Endothelial cell of umbilical vein (primary cell): Measurements from ENCODE around the gene CCDC136. TPM values are rescaled to one million over a fixed set of nuclear protein-coding genes. Genes with fewer than 3 reads are reported as not detected.

Experiments used
- BruUV-seq: library from RNA; stranded (reverse); fragments of 400-500 nt; replicated peaks from 2 replicates; lab custom pipeline; 2021; lab: Mats Ljungman, UMichigan
- CTCF ChIA-PET: fragments of 300-600, 350-600 bp; sonication (Branson Sonifier 250); formaldehyde crosslinking; loops from one replicate; lab custom pipeline; 2021; ENCODE audit warnings: antibody characterized with exemption, inconsistent platforms; lab: Charles Lee
- POLR2A ChIA-PET: fragments of 300-600, 350-600 bp; sonication (Branson Sonifier 250); formaldehyde crosslinking; loops from one replicate; lab custom pipeline; 2021; ENCODE audit warnings: antibody characterized with exemption, inconsistent platforms; lab: Charles Lee
- DNase-seq: peaks from one replicate; pipeline ENCODE4 v3.0.0-alpha.2; 2011; ENCODE audit warnings: low read depth, low spot score
- FAIRE-seq: peaks from 2 replicates; lab custom pipeline; 2011; peaks lifted over from hg19 to GRCh38; lab: Jason Lieb, UNC
- H2AFZ ChIP-seq: 2 replicates; pipeline ENCODE4 v1.6.0; 2012; ENCODE audit warnings: low read depth, low read length, control low read depth, inconsistent platforms
- H3K27ac ChIP-seq: 2 replicates; pipeline ENCODE4 v1.5.1; 2011; ENCODE audit warnings: low read depth, mild to moderate bottlenecking, control low read depth, low read length, moderate library complexity; ENCODE audit not compliant: insufficient read depth
- H3K27me3 ChIP-seq, 2 experiments: 2 replicates each; pipeline versions ENCODE4 v1.6.0 to v1.6.1; 2011; ENCODE audit warnings: low read length in 2 of 2, mixed read lengths in 1 of 2; ENCODE audit not compliant: control insufficient read depth in 2 of 2, insufficient read depth in 2 of 2
- H3K36me3 ChIP-seq, 2 experiments: 2 replicates in 1 of 2; 3 replicates in 1 of 2; pipeline ENCODE4 v1.5.1; 2011; ENCODE audit warnings: low read length in 2 of 2, mild to moderate bottlenecking in 1 of 2, moderate library complexity in 1 of 2; ENCODE audit not compliant: control insufficient read depth in 2 of 2, insufficient read depth in 2 of 2; ENCODE audit errors: extremely low read depth in 1 of 2
- H3K4me1 ChIP-seq: 3 replicates; pipeline ENCODE4 v1.5.1; 2011; ENCODE audit warnings: mild to moderate bottlenecking, low read length; ENCODE audit not compliant: control insufficient read depth, insufficient read depth; ENCODE audit errors: extremely low read depth
- H3K4me2 ChIP-seq: 2 replicates; pipeline ENCODE4 v1.6.1; 2011; ENCODE audit warnings: low read length, control low read depth, mixed read lengths; ENCODE audit not compliant: insufficient read depth
- H3K4me3 ChIP-seq, 3 experiments: fragments of 200-600 bp in 1 of 3; sonication (generic), shearing (Covaris generic) in 1 of 3; replicated peaks in 1 of 3; 2 replicates each; pipeline ENCODE4 v1.5.1; 2011 to 2016; ENCODE audit warnings: control low read depth in 3 of 3, low read length in 3 of 3, mild to moderate bottlenecking in 2 of 3, inconsistent platforms in 1 of 3, low read depth in 1 of 3, moderate library complexity in 1 of 3; ENCODE audit not compliant: insufficient read depth in 1 of 3
- H3K79me2 ChIP-seq: 2 replicates; pipeline ENCODE4 v1.6.0; 2012; ENCODE audit warnings: low read length, inconsistent platforms; ENCODE audit not compliant: control insufficient read depth, insufficient read depth
- H3K9ac ChIP-seq: replicated peaks from 2 replicates; pipeline ENCODE3; 2011; ENCODE audit warnings: low read length, control low read depth; ENCODE audit not compliant: insufficient read depth; ENCODE audit errors: extremely low read depth
- H3K9me1 ChIP-seq: replicated peaks from 3 replicates; pipeline ENCODE4 v1.6.0; 2011; ENCODE audit warnings: mild to moderate bottlenecking, low read length; ENCODE audit not compliant: control insufficient read depth, insufficient read depth; ENCODE audit errors: extremely low read depth
- H3K9me3 ChIP-seq: replicated peaks from 2 replicates; pipeline ENCODE4 v1.5.1; 2012; ENCODE audit warnings: low read length, inconsistent platforms; ENCODE audit not compliant: control insufficient read depth, insufficient read depth
- H4K20me1 ChIP-seq: replicated peaks from 2 replicates; pipeline ENCODE3; 2011; ENCODE audit warnings: mild to moderate bottlenecking, low read length; ENCODE audit not compliant: control insufficient read depth, insufficient read depth; ENCODE audit errors: extremely low read depth
- FOS ChIP-seq: IDR thresholded peaks from 2 replicates; pipeline ENCODE4 v1.6.1; 2011; ENCODE audit warnings: mild to moderate bottlenecking, low read length, moderate library complexity, borderline replicate concordance; ENCODE audit not compliant: insufficient read depth
- GATA2 ChIP-seq: IDR thresholded peaks from 2 replicates; pipeline ENCODE4 v1.7.0; 2011; ENCODE audit warnings: low read depth, mild to moderate bottlenecking, moderate library complexity, mixed read lengths, low read length; ENCODE audit not compliant: insufficient read length, insufficient read depth
- JUN ChIP-seq: IDR thresholded peaks from 2 replicates; pipeline ENCODE4 v1.6.1; 2011; ENCODE audit warnings: borderline replicate concordance, low read depth; ENCODE audit not compliant: insufficient read length, insufficient read depth
- POLR2AphosphoS5 ChIP-seq: IDR thresholded peaks from 2 replicates; pipeline ENCODE4 v1.6.1; 2012; ENCODE audit warnings: low read depth, mild to moderate bottlenecking, control low read depth, low read length, moderate library complexity; ENCODE audit not compliant: insufficient read depth
- dilution Hi-C: fragments of 300-500 bp; cut with MboI; formaldehyde crosslinking; loops from one replicate; pipeline ENCODE4 v1.15.0; 2019; ENCODE audit warnings: low sequenced_read_pairs; ENCODE audit not compliant: extremely low pct_ligation_motif_present
- intact Hi-C: fragments of 100-400 bp; cut with micrococcal nuclease; formaldehyde crosslinking; loops from one replicate; pipeline ENCODE4 v1.10.0; 2022
- polyA plus RNA-seq, 4 experiments: library from polyadenylated mRNA; depleted of rRNA in 3 of 4; stranded (reverse) in 3 of 4; unstranded in 1 of 4; fragments of >200 nt; gene quantifications; 2 replicates each; pipeline versions ENCODE4 v1.2.1 to v1.2.3, GENCODE V29; 2011 to 2012; ENCODE audit warnings: missing spikeins in 1 of 4
- total RNA-seq: library from RNA; stranded (reverse); gene quantifications from 2 replicates; pipeline ENCODE4 v1.2.3, GENCODE V29; 2021

Gene CCDC136
- total and polyA plus RNA-seq, 2 donors (not counting 3 experiments of a cell fraction or from before 2014, with no cell fraction given): 1.8 to 3.3 TPM

GRCh38 chr7:128826916-128827247 lies 35.1 kb downstream of the CCDC136 start:
- Histone ChIP-seq H3K27me3 (peaks cover 1 to 4% of the 10 kb centered on the region in 2 experiments), H3K9me1 (no peaks in the 10 kb centered on the region), H2AFZ (no peak overlapping the region), H3K4me2 (no peak overlapping the region), H3K4me3 (no peak overlapping the region), H3K36me3 (no peaks in the 10 kb centered on the region), H3K9ac (no peak overlapping the region), H3K4me1 (peaks cover 24% of the 10 kb centered on the region), H4K20me1 (no peaks in the 10 kb centered on the region), H3K9me3 (no peaks in the 10 kb centered on the region), H3K27ac (no peak overlapping the region), H3K79me2 (peaks cover 15% of the 10 kb centered on the region)
- ChIA-PET POLR2A (no interaction called here), CTCF (interaction anchor here (3.0 kb wide), 1 partner anchor 15 kb away, joined by 12 read pairs; no protein-coding TSS in a partner anchor)
- dilution Hi-C loops (no loop called here), intact Hi-C loops (loop anchor here (5.0 kb wide), 1 partner anchor 1315 kb away; no protein-coding TSS in a partner anchor)
- DNase-seq (no peak), FAIRE-seq (peak; percentile 8)
- no peak for TF ChIP-seq JUN
- BruUV-seq: no TSS peak

DNA sequence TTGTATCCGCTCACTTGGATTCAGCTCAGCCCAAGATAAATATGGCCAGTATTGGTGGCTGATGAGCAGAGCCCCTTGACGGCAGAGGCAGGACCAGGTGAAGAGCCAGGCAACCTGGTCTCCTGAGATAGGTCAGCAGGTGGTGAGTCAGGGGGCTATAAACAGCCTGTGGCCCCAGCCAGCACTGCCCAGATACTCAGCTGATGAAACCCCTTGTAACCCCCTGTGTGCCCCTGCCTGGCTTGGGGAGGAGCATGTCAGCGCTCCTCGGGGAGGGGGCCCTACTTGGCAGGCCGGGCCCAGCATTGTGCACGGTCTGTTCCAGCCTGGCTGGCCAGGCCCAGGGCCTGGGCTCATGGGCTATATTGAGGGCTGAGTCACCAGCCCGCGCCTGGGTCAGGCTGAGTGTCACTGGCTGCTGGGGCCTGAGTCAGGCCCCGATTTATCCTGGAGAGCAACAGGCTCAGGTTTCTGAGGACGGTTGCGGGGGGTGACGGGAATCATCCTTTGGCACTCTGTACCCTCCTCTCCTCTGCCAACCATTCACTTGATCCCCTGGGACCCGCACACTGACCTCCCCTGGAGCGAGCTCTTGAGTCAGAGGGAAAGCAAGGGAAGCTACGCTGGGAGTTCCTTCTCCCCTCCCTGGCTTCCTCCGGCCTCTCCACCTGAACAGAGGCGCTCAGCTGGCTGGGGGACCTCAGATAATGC lies 35.6 kb downstream of the CCDC136 start:
- BruUV-seq: no TSS peak
- no peak overlapping the region for H3K4me2 ChIP-seq
- POLR2A ChIA-PET: no interaction called here
- no peak overlapping the region for H3K9ac ChIP-seq
- H3K4me3 ChIP-seq: no peak overlapping the region
- peaks cover 20% of the 10 kb centered on the region for H3K79me2 ChIP-seq
- H3K36me3 ChIP-seq: no peaks in the 10 kb centered on the region
- CTCF ChIA-PET: interaction anchor here (1.4 to 3.0 kb wide), 3 partner anchors 8 to 56 kb away, joined by 5 to 12 read pairs (median 5); no protein-coding TSS in a partner anchor
- dilution Hi-C loops (no loop called here), intact Hi-C loops (loop anchor here (5.0 kb wide), 1 partner anchor 1315 kb away; no protein-coding TSS in a partner anchor)
- peaks cover 1 to 2% of the 10 kb centered on the region in 2 experiments for H3K27me3 ChIP-seq
- no peaks in the 10 kb centered on the region for H3K9me1 ChIP-seq
- H3K4me1 ChIP-seq: peaks cover 27% of the 10 kb centered on the region
- no peak overlapping the region for H3K27ac ChIP-seq
- H2AFZ ChIP-seq: no peak overlapping the region
- FAIRE-seq: no peak
- H3K9me3 ChIP-seq: no peaks in the 10 kb centered on the region
- no peak for TF ChIP-seq GATA2
- no peak for TF ChIP-seq POLR2AphosphoS5
- TF ChIP-seq FOS: peak; percentile 48
- H4K20me1 ChIP-seq: no peaks in the 10 kb centered on the region
- peak; percentile 14 for DNase-seq
